Peyer's patch (tissue), 4 donors: ENCODE results near the gene SLC2A10. TPM values are rescaled to one million over a fixed set of nuclear protein-coding genes. Genes with fewer than 3 reads are reported as not detected.
"Not testable (repeated sequence)": the region's sequence is repeated elsewhere in the genome, so short reads cannot be mapped to it uniquely, and the experiment has no call there.

Source experiments
- DNase-seq, 3 donors: peaks; one replicate each; pipeline ENCODE4 v3.0.0-alpha.2; 2017 to 2019
- H3K27ac ChIP-seq, 4 donors: fragments of 200-600 bp; sonication (generic); one replicate each; pipeline ENCODE4 v1.5.1; 2016 to 2019
- H3K27me3 ChIP-seq, 2 donors: fragments of 200-600 bp; sonication (generic); one replicate each; pipeline ENCODE4 v1.5.1; 2019
- H3K36me3 ChIP-seq, 3 donors: fragments of 200-600 bp; sonication (generic); one replicate each; pipeline ENCODE4 v1.5.1; 2016 to 2019
- H3K4me1 ChIP-seq, 4 donors: fragments of 200-600 bp; sonication (generic); one replicate each; pipeline ENCODE4 v1.5.1; 2016 to 2019
- H3K4me3 ChIP-seq, 4 donors: fragments of 200-600 bp; sonication (generic); 1 replicate in 3 of 4; 2 replicates in 1 of 4; pipeline ENCODE4 v1.5.1; 2016 to 2019; ENCODE audit warnings: mild to moderate bottlenecking in 1 of 4
- H3K9me3 ChIP-seq, 4 donors: fragments of 200-600 bp; sonication (generic); one replicate each; pipeline ENCODE4 v1.5.1; 2016 to 2019; ENCODE audit warnings: mild to moderate bottlenecking in 1 of 4
- POLR2A ChIP-seq, 2 donors: fragments of 450-650 bp; IDR thresholded peaks; one replicate each; pipeline ENCODE4 v1.5.1; 2017; ENCODE audit warnings: antibody characterized with exemption in 2 of 2, mild to moderate bottlenecking in 2 of 2, moderate library complexity in 2 of 2
- total RNA-seq, 4 donors: library from RNA; depleted of rRNA; stranded (reverse); fragments of >200 nt; gene quantifications; one replicate each; pipeline ENCODE4 v1.1.0, GENCODE V29; 2016
- TF ChIP-seq, protein P1 (sequence below), 6 experiments: fragments of 450-650 bp in 4 of 6; fragments of 200-600 bp in 2 of 6; sonication (generic) in 1 of 6; IDR thresholded peaks; one replicate each; pipeline ENCODE4 v1.5.1; 2017 to 2019; ENCODE audit warnings: antibody characterized with exemption in 6 of 6, mild to moderate bottlenecking in 3 of 6, moderate library complexity in 1 of 6

Gene SLC2A10
- total RNA-seq, 4 donors from 2014 or later = 8.3 to 19.0 (median 15.4) TPM

DNA sequence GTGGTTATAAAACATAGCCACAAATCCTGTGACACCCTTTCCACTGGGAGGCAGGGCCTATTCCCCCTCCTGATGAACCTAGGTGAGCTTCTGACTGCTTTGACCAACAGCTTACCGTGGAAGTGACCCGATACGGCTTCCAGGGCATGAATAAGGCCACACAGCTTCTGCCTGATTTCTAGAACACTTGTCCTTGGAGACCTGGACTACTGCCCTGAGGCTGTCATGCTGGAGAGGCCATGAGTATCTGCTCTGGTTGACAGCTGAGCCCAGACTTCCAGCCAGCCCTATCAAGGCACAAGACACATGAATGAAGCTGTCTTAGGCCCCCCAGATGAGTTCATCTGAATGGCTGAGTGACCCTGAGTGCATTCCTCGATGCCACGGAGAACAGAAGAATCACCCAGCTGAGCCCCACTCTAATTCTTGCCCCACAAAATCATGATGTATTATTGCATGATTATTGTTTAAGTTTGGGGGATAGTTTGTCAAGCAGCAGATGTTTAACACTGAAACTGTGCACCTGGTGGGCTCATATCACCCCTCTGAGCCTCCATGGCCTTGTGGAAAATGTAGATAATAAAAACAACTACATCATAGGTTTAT, 36.8 kb upstream of the SLC2A10 start:
- Histone ChIP-seq H3K9me3 (peaks cover 0 to 6% (median 2%) of the 10 kb centered on the region in 4 donors), H3K36me3 (no peaks in the 10 kb centered on the region), H3K4me1 (no peaks in the 10 kb centered on the region), H3K4me3 (no peak overlapping the region), H3K27ac (no peak overlapping the region), H3K27me3 (no peaks in the 10 kb centered on the region)
- TF ChIP-seq POLR2A (IDR thresholded peaks at IDR 0.05) = no peak
- no peak for DNase-seq

DNA sequence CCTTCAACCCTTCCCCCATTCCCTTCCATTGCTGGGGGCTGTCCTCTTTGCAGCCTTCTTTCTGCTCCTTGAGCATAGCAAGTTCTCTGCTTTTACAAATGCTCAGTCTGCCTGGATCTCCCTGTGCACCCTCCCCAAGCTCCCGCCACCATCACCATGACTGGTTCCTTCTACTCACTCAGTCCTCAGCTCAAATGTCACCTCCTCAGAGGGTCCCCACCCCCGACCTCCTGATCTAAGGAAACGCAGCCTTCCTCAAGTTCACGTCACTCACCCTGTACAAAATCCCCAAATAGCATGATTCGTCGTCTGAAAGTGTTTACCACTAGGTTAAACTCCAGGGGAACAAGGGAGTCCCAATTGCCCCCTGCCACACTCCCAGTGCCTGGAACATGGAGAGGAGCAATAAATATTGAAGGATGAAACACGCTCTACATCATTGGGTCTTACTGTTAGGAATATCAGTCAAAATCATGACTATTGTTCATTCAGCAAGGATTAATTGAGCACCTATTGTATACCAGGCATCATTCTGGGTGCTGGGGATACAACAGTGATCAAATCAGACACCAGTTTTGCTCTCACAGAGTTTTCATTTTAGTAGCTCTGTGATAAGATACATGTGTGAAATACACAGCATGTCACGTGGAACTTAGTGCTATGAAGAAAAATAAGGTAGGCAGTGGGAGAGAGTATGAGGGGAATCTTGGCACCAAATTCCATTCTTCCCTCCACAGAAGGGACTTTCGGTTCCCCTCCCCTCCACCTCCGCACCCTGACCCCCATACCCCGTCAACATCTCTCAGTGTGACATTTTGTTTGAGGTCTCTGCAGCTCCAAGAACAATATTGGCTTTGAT, 35.8 kb upstream of the SLC2A10 start:
- Histone ChIP-seq H3K27ac (no peak overlapping the region), H3K4me1 (no peaks in the 10 kb centered on the region), H3K36me3 (no peaks in the 10 kb centered on the region), H3K27me3 (no peaks in the 10 kb centered on the region), H3K9me3 (peaks cover 0 to 6% (median 2%) of the 10 kb centered on the region in 4 donors), H3K4me3 (no peak overlapping the region)
- DNase-seq = no peak
- TF ChIP-seq, protein P1, sequence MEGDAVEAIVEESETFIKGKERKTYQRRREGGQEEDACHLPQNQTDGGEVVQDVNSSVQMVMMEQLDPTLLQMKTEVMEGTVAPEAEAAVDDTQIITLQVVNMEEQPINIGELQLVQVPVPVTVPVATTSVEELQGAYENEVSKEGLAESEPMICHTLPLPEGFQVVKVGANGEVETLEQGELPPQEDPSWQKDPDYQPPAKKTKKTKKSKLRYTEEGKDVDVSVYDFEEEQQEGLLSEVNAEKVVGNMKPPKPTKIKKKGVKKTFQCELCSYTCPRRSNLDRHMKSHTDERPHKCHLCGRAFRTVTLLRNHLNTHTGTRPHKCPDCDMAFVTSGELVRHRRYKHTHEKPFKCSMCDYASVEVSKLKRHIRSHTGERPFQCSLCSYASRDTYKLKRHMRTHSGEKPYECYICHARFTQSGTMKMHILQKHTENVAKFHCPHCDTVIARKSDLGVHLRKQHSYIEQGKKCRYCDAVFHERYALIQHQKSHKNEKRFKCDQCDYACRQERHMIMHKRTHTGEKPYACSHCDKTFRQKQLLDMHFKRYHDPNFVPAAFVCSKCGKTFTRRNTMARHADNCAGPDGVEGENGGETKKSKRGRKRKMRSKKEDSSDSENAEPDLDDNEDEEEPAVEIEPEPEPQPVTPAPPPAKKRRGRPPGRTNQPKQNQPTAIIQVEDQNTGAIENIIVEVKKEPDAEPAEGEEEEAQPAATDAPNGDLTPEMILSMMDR (IDR thresholded peaks at IDR 0.05) = no peak
- TF ChIP-seq POLR2A (IDR thresholded peaks at IDR 0.05) = no peak

DNA sequence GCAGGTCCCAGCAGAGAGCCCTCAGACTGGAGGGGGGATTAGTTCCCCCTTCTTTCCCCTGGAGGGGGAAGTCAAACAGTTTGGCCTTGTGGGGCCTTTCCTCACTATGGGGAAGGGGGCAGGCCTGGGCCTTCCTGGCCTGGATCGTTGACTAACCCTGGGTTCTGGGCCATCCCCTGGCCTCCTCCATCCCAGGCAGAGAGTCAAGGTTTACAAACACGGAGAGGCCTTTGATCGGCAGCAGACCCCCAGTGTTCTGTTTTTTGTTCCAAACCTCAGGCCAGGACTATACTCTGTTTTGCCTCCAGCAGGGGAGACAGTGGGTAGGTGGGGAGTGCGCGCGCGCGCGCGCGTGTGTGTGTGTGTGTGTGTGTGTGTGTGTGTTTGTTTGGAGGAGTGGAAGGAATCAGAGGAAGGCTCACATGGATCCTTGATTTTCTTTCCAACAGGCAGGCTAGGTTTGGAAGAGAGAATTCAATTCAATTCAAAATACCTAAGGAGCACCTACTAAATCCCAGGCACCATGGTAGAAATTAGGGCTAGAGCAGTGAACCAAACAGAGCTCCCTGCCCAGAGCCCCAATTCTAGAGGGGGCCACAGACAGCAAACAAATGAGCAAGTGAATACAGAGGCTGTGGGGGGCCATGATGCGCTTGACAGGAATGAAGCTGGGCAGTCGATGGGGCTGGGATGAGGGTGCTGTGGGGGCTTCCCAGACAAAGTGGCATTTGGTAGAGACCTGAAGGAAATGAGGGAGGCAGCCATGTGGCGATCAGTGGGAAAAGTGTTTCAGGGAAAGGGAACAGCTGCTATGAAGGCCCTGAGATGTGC, 35.0 kb upstream of the SLC2A10 start:
- TF ChIP-seq POLR2A (IDR thresholded peaks at IDR 0.05) = no peak
- TF ChIP-seq, protein P1 (IDR thresholded peaks at IDR 0.05) = no peak
- Histone ChIP-seq H3K4me3 (no peak overlapping the region), H3K4me1 (no peaks in the 10 kb centered on the region), H3K9me3 (peaks cover 0 to 6% (median 2%) of the 10 kb centered on the region in 4 donors), H3K27ac (no peak overlapping the region), H3K36me3 (no peaks in the 10 kb centered on the region), H3K27me3 (no peaks in the 10 kb centered on the region)
- no peak for DNase-seq

DNA sequence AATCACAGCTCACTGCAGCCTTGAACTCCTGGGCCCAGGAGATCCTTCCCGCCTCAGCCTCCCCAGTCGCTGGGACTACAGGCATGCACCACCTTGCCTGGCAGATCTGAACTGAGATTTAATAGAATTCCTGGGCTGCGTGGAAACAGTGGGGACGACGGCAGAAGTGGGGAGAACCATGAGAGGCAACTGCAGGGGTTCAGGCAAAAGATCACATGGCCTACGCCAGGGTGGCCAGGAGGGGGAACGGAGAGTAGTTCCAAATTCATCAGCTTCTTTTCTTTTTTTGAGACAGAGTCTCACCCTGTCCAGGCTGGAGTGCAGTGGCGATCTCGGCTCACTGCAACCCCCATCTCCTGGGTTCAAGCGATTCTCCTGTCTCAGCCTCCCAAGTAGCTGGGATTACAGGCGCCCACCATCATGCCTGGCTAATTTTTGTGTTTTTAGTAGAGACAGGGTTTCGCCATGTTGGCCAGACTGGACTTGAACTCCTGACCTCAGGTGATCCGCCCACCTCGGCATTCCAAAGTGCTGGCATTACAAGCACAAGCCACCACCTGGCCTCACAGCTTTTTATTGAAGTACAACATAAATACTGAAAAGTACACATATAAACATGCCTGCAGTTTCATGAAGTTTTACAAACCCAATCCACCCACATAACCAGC, 32.7 kb upstream of the SLC2A10 start:
- not testable (repeated sequence) for H3K27me3 ChIP-seq, DNase-seq, H3K27ac ChIP-seq, H3K4me3 ChIP-seq, H3K36me3 ChIP-seq, H3K4me1 ChIP-seq, H3K9me3 ChIP-seq

DNA sequence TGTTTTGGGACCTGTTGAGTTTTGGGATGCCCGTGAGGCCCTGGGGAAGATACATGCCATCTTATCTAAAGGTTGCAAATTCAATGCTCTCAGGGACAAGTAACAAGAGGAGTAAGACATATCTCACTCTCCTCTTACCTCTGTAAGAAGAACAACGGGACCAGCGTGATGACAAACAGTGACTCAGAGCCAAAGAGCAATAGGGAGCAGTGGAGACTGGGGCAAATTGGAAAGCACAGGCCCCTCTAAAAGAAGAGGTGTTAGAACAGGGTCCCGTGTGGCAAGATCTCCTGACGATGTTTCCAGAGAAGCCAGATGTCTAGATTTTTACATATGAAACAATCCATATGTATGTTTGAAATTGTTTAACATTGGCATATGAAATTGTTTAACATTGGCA, 31.8 kb upstream of the SLC2A10 start:
- no peak overlapping the region for H3K27ac ChIP-seq
- H3K9me3 ChIP-seq = no peaks in the 10 kb centered on the region
- no peaks in the 10 kb centered on the region for H3K27me3 ChIP-seq
- H3K36me3 ChIP-seq = no peaks in the 10 kb centered on the region
- no peak overlapping the region for H3K4me3 ChIP-seq
- no peak for DNase-seq
- H3K4me1 ChIP-seq = peaks cover 0 to 4% (median 0%) of the 10 kb centered on the region in 4 donors
- TF ChIP-seq, protein P1 (IDR thresholded peaks at IDR 0.05) = no peak
- no peak for TF ChIP-seq POLR2A (IDR thresholded peaks at IDR 0.05)

DNA sequence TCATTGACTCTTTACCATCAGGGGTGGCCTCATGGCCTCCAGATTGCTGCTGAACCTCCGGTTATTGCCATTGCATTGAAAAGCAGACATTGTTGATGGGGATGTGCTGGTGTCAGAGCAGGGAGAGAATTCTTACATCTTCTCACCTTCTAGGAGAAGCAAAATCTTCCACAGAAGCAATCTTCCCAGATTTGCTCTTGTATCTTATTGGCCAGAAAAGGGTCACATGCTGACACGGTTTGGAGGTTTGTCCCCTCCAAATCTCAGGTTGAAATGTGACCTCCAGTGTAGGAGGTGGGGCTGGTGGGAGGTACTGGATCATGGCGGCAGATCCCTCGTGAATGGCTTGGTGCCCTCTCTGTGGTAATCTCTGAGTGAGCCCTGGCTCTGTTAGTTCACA, 30.9 kb upstream of the SLC2A10 start:
- Histone ChIP-seq H3K4me3 (no peak overlapping the region), H3K36me3 (no peaks in the 10 kb centered on the region), H3K27me3 (no peaks in the 10 kb centered on the region), H3K9me3 (no peaks in the 10 kb centered on the region), H3K4me1 (peaks cover 0 to 10% (median 0%) of the 10 kb centered on the region in 4 donors), H3K27ac (no peak overlapping the region)
- DNase-seq = no peak
- TF ChIP-seq POLR2A (IDR thresholded peaks at IDR 0.05) = no peak
- TF ChIP-seq, protein P1 (IDR thresholded peaks at IDR 0.05) = no peak
